ENCODE results near the gene RTP4.

DNA sequence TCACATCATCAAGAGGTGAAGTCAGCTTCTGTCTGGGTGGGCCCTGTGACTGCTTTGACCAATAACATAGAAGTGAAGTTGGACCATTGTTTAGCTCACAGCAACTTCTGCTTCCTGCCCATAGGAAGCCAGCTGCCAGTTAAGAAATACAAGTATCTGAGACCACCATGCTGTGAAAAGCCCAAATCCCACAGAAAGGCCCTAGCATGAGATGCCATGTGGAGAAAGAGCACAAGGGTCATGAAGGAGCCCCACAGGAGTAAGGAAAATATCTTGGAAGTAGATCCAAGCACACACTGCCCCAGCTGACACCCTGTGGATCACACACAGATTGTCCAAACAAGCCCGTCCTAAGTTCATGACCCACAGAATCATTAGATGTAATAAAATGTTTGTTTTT lies 28.5 kb downstream of the RTP4 start:
- no peak for TF ChIP-seq POLR2A (IDR thresholded peaks at IDR 0.05; ENCODE audit: low read depth, low read length)
- TF ChIP-seq, protein P1, sequence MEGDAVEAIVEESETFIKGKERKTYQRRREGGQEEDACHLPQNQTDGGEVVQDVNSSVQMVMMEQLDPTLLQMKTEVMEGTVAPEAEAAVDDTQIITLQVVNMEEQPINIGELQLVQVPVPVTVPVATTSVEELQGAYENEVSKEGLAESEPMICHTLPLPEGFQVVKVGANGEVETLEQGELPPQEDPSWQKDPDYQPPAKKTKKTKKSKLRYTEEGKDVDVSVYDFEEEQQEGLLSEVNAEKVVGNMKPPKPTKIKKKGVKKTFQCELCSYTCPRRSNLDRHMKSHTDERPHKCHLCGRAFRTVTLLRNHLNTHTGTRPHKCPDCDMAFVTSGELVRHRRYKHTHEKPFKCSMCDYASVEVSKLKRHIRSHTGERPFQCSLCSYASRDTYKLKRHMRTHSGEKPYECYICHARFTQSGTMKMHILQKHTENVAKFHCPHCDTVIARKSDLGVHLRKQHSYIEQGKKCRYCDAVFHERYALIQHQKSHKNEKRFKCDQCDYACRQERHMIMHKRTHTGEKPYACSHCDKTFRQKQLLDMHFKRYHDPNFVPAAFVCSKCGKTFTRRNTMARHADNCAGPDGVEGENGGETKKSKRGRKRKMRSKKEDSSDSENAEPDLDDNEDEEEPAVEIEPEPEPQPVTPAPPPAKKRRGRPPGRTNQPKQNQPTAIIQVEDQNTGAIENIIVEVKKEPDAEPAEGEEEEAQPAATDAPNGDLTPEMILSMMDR (IDR thresholded peaks at IDR 0.05; ENCODE audit: extremely low read depth in 1 of 2, insufficient read depth in 1 of 2, low read depth in 1 of 2, low read length in 2 of 2): no peak
